H9 (cell line): ENCODE measurements around the gene SLC29A1. TPM values are rescaled to one million over a fixed set of nuclear protein-coding genes. Genes with fewer than 3 reads are reported as not detected.

Experiments used
- DNase-seq: peaks from one replicate; pipeline ENCODE4 v3.0.0-alpha.2; 2017
- H2AFZ ChIP-seq: one replicate; pipeline ENCODE4 v1.6.1; 2013; ENCODE audit warnings: mild to moderate bottlenecking, low read length, control low read depth, moderate library complexity
- H2AK5ac ChIP-seq: 2 replicates; pipeline ENCODE4 v1.6.1; 2013; ENCODE audit warnings: low read length, control low read depth, mixed read lengths; ENCODE audit not compliant: insufficient read length
- H2BK120ac ChIP-seq: one replicate; pipeline ENCODE4 v1.6.1; 2013; ENCODE audit warnings: low read depth, mild to moderate bottlenecking, low read length, control low read depth, inconsistent platforms; ENCODE audit not compliant: poor library complexity, severe bottlenecking
- H2BK12ac ChIP-seq: 2 replicates; pipeline ENCODE4 v1.6.1; 2013; ENCODE audit warnings: low read length, control low read depth, mixed read lengths, low read depth; ENCODE audit not compliant: insufficient read length
- H2BK15ac ChIP-seq: 2 replicates; pipeline ENCODE4 v1.6.1; 2013; ENCODE audit warnings: low read depth, low read length, control low read depth
- H2BK20ac ChIP-seq: one replicate; pipeline ENCODE4 v1.6.1; 2013; ENCODE audit warnings: low read depth, mild to moderate bottlenecking, low read length, control low read depth, inconsistent platforms; ENCODE audit not compliant: poor library complexity, severe bottlenecking
- H2BK5ac ChIP-seq: 2 replicates; pipeline ENCODE4 v1.6.1; 2013; ENCODE audit warnings: low read length, control low read depth, mixed read lengths; ENCODE audit not compliant: insufficient read length
- H3K14ac ChIP-seq: 2 replicates; pipeline ENCODE4 v1.6.1; 2013; ENCODE audit warnings: low read length, control low read depth; ENCODE audit not compliant: insufficient read depth
- H3K18ac ChIP-seq: 2 replicates; pipeline ENCODE4 v1.6.1; 2013; ENCODE audit warnings: low read depth, mild to moderate bottlenecking, mixed read lengths, low read length, control low read depth; ENCODE audit not compliant: insufficient read length
- H3K23ac ChIP-seq: 2 replicates; pipeline ENCODE4 v1.6.1; 2013; ENCODE audit warnings: low read length, control low read depth, mixed read lengths, low read depth; ENCODE audit not compliant: insufficient read length
- H3K23me2 ChIP-seq: 2 replicates; pipeline ENCODE4 v1.6.1; 2013; ENCODE audit warnings: low read depth, mild to moderate bottlenecking, mixed read lengths, low read length, control low read depth; ENCODE audit not compliant: insufficient read length, poor library complexity, severe bottlenecking
- H3K27ac ChIP-seq: 2 replicates; pipeline ENCODE4 v1.5.1; 2013; ENCODE audit warnings: low read length, control low read depth, mixed read lengths, low read depth; ENCODE audit not compliant: insufficient read length
- H3K27me3 ChIP-seq: 2 replicates; pipeline ENCODE4 v1.6.1; 2013; ENCODE audit warnings: low read length, control low read depth, inconsistent platforms; ENCODE audit not compliant: insufficient read depth
- H3K4ac ChIP-seq: 2 replicates; pipeline ENCODE4 v1.6.1; 2013; ENCODE audit warnings: low read depth, mild to moderate bottlenecking, control low read depth, inconsistent platforms, low read length, moderate library complexity
- H3K4me1 ChIP-seq: 2 replicates; pipeline ENCODE4 v1.6.1; 2013; ENCODE audit warnings: low read length, control low read depth, inconsistent platforms; ENCODE audit not compliant: insufficient read depth
- H3K4me2 ChIP-seq: 2 replicates; pipeline ENCODE4 v1.6.1; 2013; ENCODE audit warnings: low read length, control low read depth, mixed read lengths; ENCODE audit not compliant: insufficient read length, insufficient read depth
- H3K56ac ChIP-seq: 2 replicates; pipeline ENCODE4 v1.6.1; 2013; ENCODE audit warnings: low read depth, mild to moderate bottlenecking, mixed read lengths, low read length, control low read depth; ENCODE audit not compliant: insufficient read length
- H3K79me1 ChIP-seq: 2 replicates; pipeline ENCODE4 v1.6.1; 2013; ENCODE audit warnings: low read depth, mild to moderate bottlenecking, moderate library complexity, low read length, control low read depth, inconsistent platforms; ENCODE audit not compliant: insufficient read depth, poor library complexity, severe bottlenecking
- H3K79me2 ChIP-seq: 2 replicates; pipeline ENCODE4 v1.6.1; 2013; ENCODE audit warnings: low read length, control low read depth, inconsistent platforms; ENCODE audit not compliant: insufficient read depth
- H3K9ac ChIP-seq: 2 replicates; pipeline ENCODE4 v1.6.1; 2013; ENCODE audit warnings: low read length, control low read depth, mixed read lengths; ENCODE audit not compliant: insufficient read length; ENCODE audit errors: extremely low read depth
- H3K9me3 ChIP-seq: one replicate; pipeline ENCODE4 v1.6.1; 2013; ENCODE audit warnings: low read depth, low read length, inconsistent platforms; ENCODE audit not compliant: control insufficient read depth
- H3T11ph ChIP-seq: one replicate; pipeline ENCODE4 v1.6.1; 2013; ENCODE audit warnings: mild to moderate bottlenecking, low read length, control low read depth, inconsistent platforms
- H4K20me1 ChIP-seq: one replicate; pipeline ENCODE4 v1.6.1; 2013; ENCODE audit not compliant: control insufficient read depth, insufficient read length, insufficient read depth
- H4K5ac ChIP-seq: 2 replicates; pipeline ENCODE4 v1.6.1; 2013; ENCODE audit warnings: low read depth, mild to moderate bottlenecking, mixed read lengths, low read length, control low read depth; ENCODE audit not compliant: insufficient read length
- H4K8ac ChIP-seq: replicated peaks from 2 replicates; pipeline ENCODE4 v1.6.1; 2013; ENCODE audit warnings: low read length, control low read depth, mixed read lengths, low read depth; ENCODE audit not compliant: insufficient read length
- H4K91ac ChIP-seq: 2 replicates; pipeline ENCODE4 v1.6.1; 2013; ENCODE audit warnings: low read depth, mild to moderate bottlenecking, moderate library complexity, mixed read lengths, low read length, control low read depth; ENCODE audit not compliant: insufficient read length
- H3K27ac Mint-ChIP-seq, 3 experiments: 2 replicates in 2 of 3; 3 replicates in 1 of 3; pipeline ENCODE4 v1.8.0; 2020 to 2021; ENCODE audit warnings: mixed read lengths in 3 of 3, mild to moderate bottlenecking in 1 of 3, moderate library complexity in 1 of 3
- H3K27me3 Mint-ChIP-seq: 2 replicates; pipeline ENCODE4 v1.8.0; 2021; ENCODE audit warnings: low read depth, mild to moderate bottlenecking, moderate library complexity, mixed read lengths
- H3K36me3 Mint-ChIP-seq, 3 experiments: 2 replicates in 2 of 3; 3 replicates in 1 of 3; pipeline ENCODE4 v1.8.0; 2020 to 2021; ENCODE audit warnings: low read depth in 3 of 3, mixed read lengths in 3 of 3; ENCODE audit not compliant: insufficient read depth in 1 of 3
- H3K4me1 Mint-ChIP-seq, 2 experiments: 2 replicates each; pipeline ENCODE4 v1.8.0; 2020; ENCODE audit warnings: mixed read lengths in 2 of 2
- H3K4me3 Mint-ChIP-seq, 2 experiments: 2 replicates in 1 of 2; 3 replicates in 1 of 2; pipeline ENCODE4 v1.8.0; 2020 to 2021; ENCODE audit warnings: mild to moderate bottlenecking in 2 of 2, mixed read lengths in 2 of 2, moderate library complexity in 1 of 2
- H3K9me3 Mint-ChIP-seq, 2 experiments: 2 replicates in 1 of 2; 3 replicates in 1 of 2; pipeline ENCODE4 v1.8.0; 2020; ENCODE audit warnings: mild to moderate bottlenecking in 2 of 2, mixed read lengths in 2 of 2, moderate library complexity in 1 of 2
- CTCF ChIP-seq: fragments of 200-600 bp; sonication (generic); conservative IDR thresholded peaks from 3 replicates; pipeline ENCODE4 v1.8.0; 2021; ENCODE audit warnings: antibody characterized with exemption, mild to moderate bottlenecking
- WGBS: extraction: QIAGEN DNeasy Blood & Tissue Kit; methylation state at CpG from one replicate; pipeline ENCODE4 v1.1.7; 2013; ENCODE audit warnings: missing lambda C conversion rate, low lambda C conversion rate, mixed read lengths; ENCODE audit not compliant: insufficient read length; ENCODE audit errors: extremely low coverage; 5-methylcytosine and 5-hydroxymethylcytosine counted together
- total RNA-seq: library from RNA; stranded (reverse); gene quantifications from 2 replicates; pipeline ENCODE4 v1.2.1, GENCODE V29; 2021

Gene SLC29A1
- total RNA-seq, 1 experiment from 2014 or later = 124 TPM

- Mint-ChIP-seq H3K4me3 (no peak overlapping the region), H3K9me3 (no peaks in the 10 kb centered on the region), H3K36me3 (no peaks in the 10 kb centered on the region; a peak in 1 of 7 replicates), H3K27me3 (peaks cover 22% of the 10 kb centered on the region), H3K27ac (no peak overlapping the region), H3K4me1 (peaks cover 26 to 45% of the 10 kb centered on the region in 2 experiments)
- H3K23me2 ChIP-seq = peaks cover 5% of the 10 kb centered on the region
- no peak overlapping the region for H2BK15ac ChIP-seq
- no peak overlapping the region for H2AFZ ChIP-seq
- H2BK5ac ChIP-seq = no peak overlapping the region
- H3K18ac ChIP-seq = no peak overlapping the region
- H2AK5ac ChIP-seq = no peak overlapping the region
- no peak overlapping the region for H2BK12ac ChIP-seq
- no peak overlapping the region for H4K5ac ChIP-seq
- no peak overlapping the region for H4K8ac ChIP-seq
- H3K79me1 ChIP-seq = no peaks in the 10 kb centered on the region
- peaks cover 12% of the 10 kb centered on the region; the same call in 1 of the 2 replicates for H3K4me1 ChIP-seq
- no peaks in the 10 kb centered on the region for H3K9me3 ChIP-seq
- H3K79me2 ChIP-seq = no peaks in the 10 kb centered on the region
- H3K23ac ChIP-seq = no peak overlapping the region
- peaks cover 7% of the 10 kb centered on the region; the same call in 1 of the 2 replicates for H3K27me3 ChIP-seq
- H3K9ac ChIP-seq = no peak overlapping the region
- H2BK20ac ChIP-seq = no peak overlapping the region
- H2BK120ac ChIP-seq = no peak overlapping the region
- H3K14ac ChIP-seq = no peak overlapping the region
- H3K4me2 ChIP-seq = no peak overlapping the region
- no peak overlapping the region for H3T11ph ChIP-seq
- no peak overlapping the region for H3K56ac ChIP-seq
- H3K27ac ChIP-seq = no peak overlapping the region
- WGBS = no CpG with 5 or more reads among the region's 3 CpGs
- H4K20me1 ChIP-seq = no peaks in the 10 kb centered on the region
- TF ChIP-seq CTCF = no peak
- H4K91ac ChIP-seq = no peak overlapping the region
- no peak for DNase-seq
- no peak overlapping the region for H3K4ac ChIP-seq
Observed at GRCh38 chr6:44272529-44272928, 49.1 kb downstream of the SLC29A1 start.
